Hematopoietic multipotent progenitor cell treated with erythropoietin and hydrocortisone succinate and interleukin-3 and kit ligand, for 15 days (in vitro differentiated cells): ENCODE data around the gene TMEM174.

Experiments
- DNase-seq: peaks from one replicate; pipeline ENCODE4 v3.0.0-alpha.2; 2015; ENCODE audit warnings: low spot score

The TMEM174 gene

GRCh38 chr5:73172951-73173350 lies at the start of gene TMEM174:
Gene TMEM174, plus strand, starts transcription at chr5:73173193. Its CDS starts 51 bp downstream, at chr5:73173244.
- no peak for DNase-seq

GRCh38 chr5:73125289-73125688 lies 47.7 kb upstream of the TMEM174 start:
- DNase-seq: no peak

GRCh38 chr5:73126381-73126780 lies 46.6 kb upstream of the TMEM174 start:
- DNase-seq: no peak

GRCh38 chr5:73126957-73127356 lies 46.0 kb upstream of the TMEM174 start:
- no peak for DNase-seq

GRCh38 chr5:73129143-73129542 lies 43.9 kb upstream of the TMEM174 start:
- no peak for DNase-seq

GRCh38 chr5:73130811-73131210 lies 42.2 kb upstream of the TMEM174 start:
- DNase-seq: no peak

- DNase-seq: no peak
Observed at GRCh38 chr5:73131711-73132425, 41.1 kb upstream of the TMEM174 start.

- DNase-seq: no peak
Observed at GRCh38 chr5:73132759-73133158, 40.2 kb upstream of the TMEM174 start.

GRCh38 chr5:73135021-73135420 lies 38.0 kb upstream of the TMEM174 start:
- no peak for DNase-seq

GRCh38 chr5:73135429-73136054 lies 37.5 kb upstream of the TMEM174 start:
- DNase-seq: no peak

- no peak for DNase-seq
Observed at GRCh38 chr5:73136055-73136562, 36.9 kb upstream of the TMEM174 start.

- no peak for DNase-seq
Observed at GRCh38 chr5:73137563-73138530, 35.1 kb upstream of the TMEM174 start.

- DNase-seq: no peak
Observed at GRCh38 chr5:73139485-73139884, 33.5 kb upstream of the TMEM174 start.

- no peak for DNase-seq
Observed at GRCh38 chr5:73140801-73141200, 32.2 kb upstream of the TMEM174 start.

GRCh38 chr5:73142035-73142434 lies 31.0 kb upstream of the TMEM174 start:
- no peak for DNase-seq

- DNase-seq: no peak
Observed at GRCh38 chr5:73143716-73144115, 29.3 kb upstream of the TMEM174 start.

- no peak for DNase-seq
Observed at GRCh38 chr5:73149540-73149939, 23.5 kb upstream of the TMEM174 start.

- DNase-seq: no peak
Observed at GRCh38 chr5:73150876-73151275, 22.1 kb upstream of the TMEM174 start.

- no peak for DNase-seq
Observed at GRCh38 chr5:73151766-73152410, 21.1 kb upstream of the TMEM174 start.

- no peak for DNase-seq
Observed at GRCh38 chr5:73152411-73153388, 20.3 kb upstream of the TMEM174 start.

GRCh38 chr5:73153513-73153912 lies 19.5 kb upstream of the TMEM174 start:
- DNase-seq: no peak
